ENCODE results near the gene DYNC2I2.

DYNC2I2 gene

GRCh38 chr9:128635266-128636023, 21.2 kb downstream of the DYNC2I2 start:
- Histone ChIP-seq H3K4me3 (ENCODE audit: low read length, poor library complexity, severe bottlenecking) (no peak overlapping the region), H3F3A (ENCODE audit: low read depth) (no peaks in the 10 kb centered on the region), H3K9me3 (ENCODE audit: insufficient read depth, low read depth, low read length) (no peaks in the 10 kb centered on the region), H3K4me2 (ENCODE audit: low read depth, low read length, poor library complexity, severe bottlenecking) (no peak overlapping the region), H3K27me3 (ENCODE audit: insufficient read depth, low read length, poor library complexity, severe bottlenecking) (no peaks in the 10 kb centered on the region), H3K4me1 (ENCODE audit: insufficient read depth, low read length, poor library complexity, severe bottlenecking) (no peaks in the 10 kb centered on the region), H3K36me3 (ENCODE audit: insufficient read depth, low read length) (peaks cover 25% of the 10 kb centered on the region; the same call in 1 of the 2 replicates), H3K9ac (ENCODE audit: low read depth, low read length, poor library complexity, severe bottlenecking) (no peak overlapping the region), H3K9me2 (replicated peaks; ENCODE audit: low read depth, low read length) (no peaks in the 10 kb centered on the region), H3K79me2 (ENCODE audit: insufficient read depth, low read length) (no peaks in the 10 kb centered on the region), H2AFZ (ENCODE audit: low read length) (no peak overlapping the region), H4K20me1 (ENCODE audit: insufficient read depth, low read length, poor library complexity, severe bottlenecking) (no peaks in the 10 kb centered on the region)
- TF ChIP-seq EZH2phosphoT487 (IDR thresholded peaks at IDR 0.05; ENCODE audit: borderline replicate concordance): no peak
- peak; percentile 32; the same call in 1 of the 2 replicates for TF ChIP-seq CTCF (conservative IDR thresholded peaks at IDR 0.05; ENCODE audit: low read length)

GRCh38 chr9:128634651-128635262, 21.9 kb downstream of the DYNC2I2 start:
- H3K4me2 ChIP-seq (ENCODE audit: low read depth, low read length, poor library complexity, severe bottlenecking): no peak overlapping the region

GRCh38 chr9:128634111-128634510, 22.5 kb downstream of the DYNC2I2 start:
- H3K4me2 ChIP-seq (ENCODE audit: low read depth, low read length, poor library complexity, severe bottlenecking): no peak overlapping the region

More at GRCh38 chr9:128634651-128635262, 21.9 kb downstream of the DYNC2I2 start:
- H3K36me3 ChIP-seq (ENCODE audit: insufficient read depth, low read length): peaks cover 25% of the 10 kb centered on the region; the same call in 1 of the 2 replicates
- TF ChIP-seq CTCF (conservative IDR thresholded peaks at IDR 0.05; ENCODE audit: low read length): no peak
- TF ChIP-seq EZH2phosphoT487 (IDR thresholded peaks at IDR 0.05; ENCODE audit: borderline replicate concordance): no peak
- H3K79me2 ChIP-seq (ENCODE audit: insufficient read depth, low read length): no peaks in the 10 kb centered on the region
- H4K20me1 ChIP-seq (ENCODE audit: insufficient read depth, low read length, poor library complexity, severe bottlenecking): no peaks in the 10 kb centered on the region
- no peaks in the 10 kb centered on the region for H3K4me1 ChIP-seq (ENCODE audit: insufficient read depth, low read length, poor library complexity, severe bottlenecking)
- no peaks in the 10 kb centered on the region for H3K9me2 ChIP-seq (replicated peaks; ENCODE audit: low read depth, low read length)
- H3K4me3 ChIP-seq (ENCODE audit: low read length, poor library complexity, severe bottlenecking): no peak overlapping the region
- no peaks in the 10 kb centered on the region for H3F3A ChIP-seq (ENCODE audit: low read depth)
- no peak overlapping the region for H3K9ac ChIP-seq (ENCODE audit: low read depth, low read length, poor library complexity, severe bottlenecking)
- no peaks in the 10 kb centered on the region for H3K9me3 ChIP-seq (ENCODE audit: insufficient read depth, low read depth, low read length)
- H2AFZ ChIP-seq (ENCODE audit: low read length): no peak overlapping the region
- H3K27me3 ChIP-seq (ENCODE audit: insufficient read depth, low read length, poor library complexity, severe bottlenecking): no peaks in the 10 kb centered on the region

More at GRCh38 chr9:128634111-128634510, 22.5 kb downstream of the DYNC2I2 start:
- Histone ChIP-seq H3K79me2 (ENCODE audit: insufficient read depth, low read length) (no peaks in the 10 kb centered on the region), H3K4me1 (ENCODE audit: insufficient read depth, low read length, poor library complexity, severe bottlenecking) (no peaks in the 10 kb centered on the region), H3K9ac (ENCODE audit: low read depth, low read length, poor library complexity, severe bottlenecking) (no peak overlapping the region), H3F3A (ENCODE audit: low read depth) (no peaks in the 10 kb centered on the region), H3K36me3 (ENCODE audit: insufficient read depth, low read length) (peaks cover 30% of the 10 kb centered on the region; the same call in 1 of the 2 replicates), H3K9me3 (ENCODE audit: insufficient read depth, low read depth, low read length) (no peaks in the 10 kb centered on the region), H3K27me3 (ENCODE audit: insufficient read depth, low read length, poor library complexity, severe bottlenecking) (no peaks in the 10 kb centered on the region), H2AFZ (ENCODE audit: low read length) (no peak overlapping the region), H3K4me3 (ENCODE audit: low read length, poor library complexity, severe bottlenecking) (no peak overlapping the region), H3K9me2 (replicated peaks; ENCODE audit: low read depth, low read length) (no peaks in the 10 kb centered on the region), H4K20me1 (ENCODE audit: insufficient read depth, low read length, poor library complexity, severe bottlenecking) (no peaks in the 10 kb centered on the region)
- TF ChIP-seq CTCF (conservative IDR thresholded peaks at IDR 0.05; ENCODE audit: low read length) (no peak), EZH2phosphoT487 (IDR thresholded peaks at IDR 0.05; ENCODE audit: borderline replicate concordance) (no peak)
